Common myeloid progenitor, CD34-positive (primary cell): ENCODE data around the gene SCRN2.

Source experiments
- CTCF ChIA-PET: fragments of 350-600 bp; sonication (Branson Sonifier 250); formaldehyde crosslinking; loops from one replicate; lab custom pipeline; 2021; ENCODE audit warnings: antibody characterized with exemption; lab: Charles Lee
- POLR2A ChIA-PET: fragments of 350-600 bp; sonication (Branson Sonifier 250); formaldehyde crosslinking; loops from one replicate; lab custom pipeline; 2021; ENCODE audit warnings: antibody characterized with exemption; lab: Charles Lee
- DNase-seq, 3 donors: peaks; one replicate each; pipeline versions ENCODE4 v3.0.0 to v3.0.0-alpha.2; 2013
- H3K27ac ChIP-seq, 2 experiments: 1 replicate in 1 of 2; 2 replicates in 1 of 2; pipeline ENCODE4 v1.7.0; 2013; ENCODE audit warnings: inconsistent platforms in 2 of 2, low read length in 2 of 2, mild to moderate bottlenecking in 2 of 2, low read depth in 1 of 2, moderate library complexity in 1 of 2; ENCODE audit not compliant: severe bottlenecking in 2 of 2, insufficient read depth in 1 of 2, poor library complexity in 1 of 2
- H3K27me3 ChIP-seq, 5 experiments: replicated peaks in 2 of 5; 1 replicate in 3 of 5; 2 replicates in 2 of 5; pipeline versions ENCODE4 v1.6.1 to v1.7.0; 2013; ENCODE audit warnings: low read length in 4 of 5, mild to moderate bottlenecking in 2 of 5, moderate library complexity in 2 of 5, inconsistent platforms in 1 of 5; ENCODE audit not compliant: insufficient read depth in 5 of 5, control insufficient read depth in 4 of 5
- H3K36me3 ChIP-seq, 4 experiments: 1 replicate in 2 of 4; 2 replicates in 2 of 4; pipeline versions ENCODE4 v1.6.1 to v1.7.0; 2013; ENCODE audit warnings: low read length in 3 of 4, control low read depth in 1 of 4, mild to moderate bottlenecking in 1 of 4; ENCODE audit not compliant: control insufficient read depth in 4 of 4, insufficient read depth in 4 of 4
- H3K4me1 ChIP-seq, 4 experiments: 1 replicate in 3 of 4; 2 replicates in 1 of 4; pipeline versions ENCODE4 v1.6.1 to v1.7.1; 2013; ENCODE audit warnings: low read length in 3 of 4, mild to moderate bottlenecking in 3 of 4, control low read depth in 1 of 4, inconsistent platforms in 1 of 4, moderate library complexity in 1 of 4; ENCODE audit not compliant: control insufficient read depth in 4 of 4, insufficient read depth in 4 of 4; ENCODE audit errors: control extremely low read depth in 1 of 4
- H3K4me3 ChIP-seq, 7 experiments: 1 replicate in 4 of 7; 2 replicates in 3 of 7; pipeline versions ENCODE4 v1.5.1 to v1.7.0; 2013; ENCODE audit warnings: mild to moderate bottlenecking in 7 of 7, low read length in 6 of 7, moderate library complexity in 6 of 7, inconsistent platforms in 2 of 7, low read depth in 2 of 7, control low read depth in 1 of 7; ENCODE audit not compliant: insufficient read depth in 4 of 7, control insufficient read depth in 1 of 7; ENCODE audit errors: extremely low read depth in 1 of 7
- H3K9me3 ChIP-seq, 5 experiments: 1 replicate in 4 of 5; 2 replicates in 1 of 5; pipeline versions ENCODE4 v1.6.1 to v1.7.1; 2013; ENCODE audit warnings: low read length in 4 of 5, mild to moderate bottlenecking in 2 of 5, inconsistent platforms in 1 of 5, low read depth in 1 of 5, moderate library complexity in 1 of 5; ENCODE audit not compliant: control insufficient read depth in 4 of 5, insufficient read depth in 2 of 5; ENCODE audit errors: control extremely low read depth in 1 of 5
- WGBS: methylation state at CpG from one replicate; pipeline ENCODE4 v1.1.5; 2013; ENCODE audit not compliant: insufficient coverage; 5-methylcytosine and 5-hydroxymethylcytosine counted together

The SCRN2 gene

GRCh38 chr17:47811709-47812108, 29.4 kb downstream of the SCRN2 start:
- Histone ChIP-seq H3K27me3 (no peaks in the 10 kb centered on the region), H3K27ac (no peak overlapping the region), H3K9me3 (no peaks in the 10 kb centered on the region), H3K4me3 (no peak overlapping the region), H3K4me1 (no peaks in the 10 kb centered on the region), H3K36me3 (peaks cover 8 to 94% (median 66%) of the 10 kb centered on the region in 4 experiments)
- DNase-seq: no peak
- 100% methylated on average over 1 of the region's 7 CpGs for WGBS
- CTCF ChIA-PET: interaction anchor here (1.2 to 1.5 kb wide), 2 partner anchors 9 to 10 kb away, joined by 3 read pairs; partner anchors contain the start of gene OSBPL7
- POLR2A ChIA-PET: interaction anchor here (0.6 kb wide), 1 partner anchor 31 kb away, joined by 3 read pairs; no protein-coding TSS in a partner anchor

DNA sequence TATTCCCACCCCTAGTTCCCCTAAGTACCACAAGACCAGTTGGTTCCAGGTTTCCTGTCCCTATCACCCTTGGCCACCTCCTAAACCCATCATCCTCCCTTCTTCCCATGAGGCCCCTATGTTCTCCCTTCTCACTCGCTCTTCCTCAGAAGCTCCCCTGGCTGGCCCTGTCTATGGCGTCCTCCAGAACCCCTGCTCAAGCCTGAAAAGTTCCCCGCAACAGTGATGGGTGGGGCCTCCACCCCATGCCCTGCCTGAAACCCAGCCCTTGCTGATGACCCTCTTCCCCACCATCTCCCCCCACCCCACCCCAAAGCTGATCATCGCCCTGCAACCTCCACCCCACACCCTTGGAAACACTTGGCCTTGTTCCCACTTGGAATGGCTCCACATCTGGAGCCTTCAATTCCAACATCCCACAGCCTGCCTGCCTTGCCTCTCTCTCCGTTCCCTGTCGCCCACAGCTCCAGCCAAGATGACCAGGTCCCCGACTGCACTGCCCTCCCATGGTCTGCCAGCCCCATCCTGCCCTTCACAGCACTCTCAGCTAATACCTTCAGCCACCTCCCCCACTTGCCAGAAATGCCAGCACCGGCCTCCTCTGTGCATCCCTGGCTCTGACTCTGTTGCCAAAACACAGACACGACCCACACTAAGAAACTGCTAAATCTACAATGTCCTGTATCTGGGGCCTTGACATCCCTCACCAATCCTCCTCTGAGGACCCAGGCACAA, 30.0 kb downstream of the SCRN2 start:
- no peak overlapping the region for H3K4me3 ChIP-seq
- WGBS: 83% methylated on average over 8 of the region's 9 CpGs
- H3K27ac ChIP-seq: no peak overlapping the region
- H3K9me3 ChIP-seq: no peaks in the 10 kb centered on the region
- peaks cover 8 to 88% (median 62%) of the 10 kb centered on the region in 4 experiments for H3K36me3 ChIP-seq
- no peak for DNase-seq
- no peaks in the 10 kb centered on the region for H3K27me3 ChIP-seq
- no peaks in the 10 kb centered on the region for H3K4me1 ChIP-seq
- CTCF ChIA-PET: interaction anchor here (1.5 kb wide), 1 partner anchor 8 kb away, joined by 3 read pairs; no protein-coding TSS in a partner anchor
- POLR2A ChIA-PET: interaction anchor here (0.6 kb wide), 1 partner anchor 30 kb away, joined by 3 read pairs; no protein-coding TSS in a partner anchor

DNA sequence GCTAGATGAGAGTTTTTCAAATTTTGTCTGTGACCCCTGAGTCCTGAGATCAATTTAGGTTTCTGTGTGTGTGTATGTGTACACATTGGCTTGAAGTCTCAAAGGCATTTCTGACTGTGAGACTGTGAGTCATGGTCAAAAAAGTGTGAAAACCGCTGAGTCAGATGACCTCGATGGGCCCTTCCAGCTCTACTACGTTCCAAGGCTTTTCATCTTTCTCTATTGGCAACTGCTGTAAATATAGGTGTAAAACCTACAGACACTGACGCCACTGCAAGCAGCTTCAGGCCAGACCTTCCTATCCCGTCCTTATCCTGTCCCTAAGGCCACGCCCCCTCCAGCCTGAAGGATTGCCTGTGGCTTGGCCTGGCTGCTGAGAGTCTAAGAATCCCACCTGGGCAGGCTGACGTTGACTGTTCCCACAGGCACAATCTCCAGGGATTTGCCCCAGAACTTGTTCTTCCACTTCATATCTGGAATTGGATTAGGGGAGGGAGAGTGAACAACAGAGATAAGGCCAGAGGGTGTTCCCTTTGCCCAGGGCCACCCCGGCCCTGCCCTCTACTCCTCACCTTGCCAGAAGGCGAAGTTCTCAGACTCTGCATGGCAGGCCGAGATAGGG, 30.8 kb downstream of the SCRN2 start:
- 79% methylated on average over 7 of the region's 10 CpGs for WGBS
- no peak overlapping the region for H3K4me3 ChIP-seq
- ChIA-PET POLR2A (no interaction called here), CTCF (interaction anchor here (1.2 kb wide), 1 partner anchor 20 kb away, joined by 4 read pairs; no protein-coding TSS in a partner anchor)
- peaks cover 8 to 80% (median 56%) of the 10 kb centered on the region in 4 experiments for H3K36me3 ChIP-seq
- no peaks in the 10 kb centered on the region for H3K4me1 ChIP-seq
- H3K27me3 ChIP-seq: no peaks in the 10 kb centered on the region
- DNase-seq: peak in 2 of 3 donors; percentile 30 to 31
- H3K9me3 ChIP-seq: no peaks in the 10 kb centered on the region
- no peak overlapping the region for H3K27ac ChIP-seq

GRCh38 chr17:47808830-47809480, 32.1 kb downstream of the SCRN2 start:
- peaks cover 8 to 68% (median 46%) of the 10 kb centered on the region in 4 experiments for H3K36me3 ChIP-seq
- ChIA-PET CTCF (no interaction called here), POLR2A (no interaction called here)
- no peak overlapping the region for H3K4me3 ChIP-seq
- no peak overlapping the region for H3K27ac ChIP-seq
- no peaks in the 10 kb centered on the region for H3K27me3 ChIP-seq
- H3K9me3 ChIP-seq: no peaks in the 10 kb centered on the region
- no peak for DNase-seq
- WGBS: 96% methylated on average over 19 of the region's 22 CpGs
- no peaks in the 10 kb centered on the region for H3K4me1 ChIP-seq

DNA sequence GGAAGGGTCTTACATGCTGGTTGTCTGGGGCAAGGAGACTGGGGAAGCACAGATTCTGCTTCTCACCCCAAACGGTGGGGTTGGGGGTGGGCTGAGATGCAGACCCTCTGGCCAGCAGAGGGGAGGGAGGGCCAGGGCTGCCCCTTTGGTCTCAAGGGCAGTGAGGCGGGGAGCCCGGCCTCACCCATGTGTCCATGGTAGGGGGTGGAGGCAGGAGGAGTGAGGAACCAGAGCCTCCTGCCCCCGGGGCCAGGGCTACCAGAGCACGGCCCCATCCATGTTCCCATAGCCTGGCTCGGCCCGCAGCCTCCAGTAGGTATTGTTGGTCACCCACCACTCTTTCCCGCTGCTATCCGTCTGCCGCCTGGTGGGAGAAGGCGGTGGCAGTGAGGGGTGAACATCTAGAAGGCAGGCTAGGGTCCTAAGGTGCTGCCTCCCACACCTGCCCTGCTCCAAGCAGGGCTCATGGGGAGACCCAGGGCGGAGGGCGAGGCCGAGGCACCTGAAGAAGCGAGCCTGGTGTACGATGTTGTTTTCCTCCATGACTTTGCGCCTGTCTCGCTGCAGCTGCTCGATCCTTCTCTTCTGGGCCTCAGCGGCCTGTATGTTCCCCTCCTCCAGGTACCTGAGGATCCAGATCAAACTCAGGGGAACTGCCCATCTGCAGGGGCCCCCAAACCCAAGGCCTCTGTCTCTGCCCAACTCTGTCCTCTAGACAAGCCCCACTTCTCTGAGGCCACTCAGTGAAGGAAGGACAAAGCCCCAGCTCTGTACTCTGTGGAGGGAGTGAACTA, 32.8 kb downstream of the SCRN2 start:
- POLR2A ChIA-PET: no interaction called here
- H3K36me3 ChIP-seq: peaks cover 7 to 60% (median 43%) of the 10 kb centered on the region in 4 experiments
- no peak for DNase-seq

DNA sequence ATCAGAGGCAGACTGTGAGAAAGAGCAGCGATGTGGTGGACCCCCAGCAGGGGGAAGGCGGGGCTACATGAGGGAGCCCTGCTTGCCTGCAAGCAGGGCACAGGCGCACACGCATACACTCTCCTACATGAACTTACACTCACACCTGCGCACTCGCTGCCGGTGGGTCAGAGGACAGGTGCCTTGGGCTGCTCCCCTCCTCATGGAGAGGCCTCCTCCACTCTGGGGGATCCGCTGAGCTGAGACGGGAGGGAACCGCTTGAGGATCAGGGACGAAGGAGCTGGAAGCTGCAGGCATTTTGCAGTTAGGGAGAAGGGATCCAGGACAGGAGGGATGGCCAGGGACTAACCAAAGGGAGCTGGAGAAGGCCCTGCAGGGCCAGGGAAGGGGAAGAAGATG, 33.7 kb downstream of the SCRN2 start:
- CTCF ChIA-PET: interaction anchor here (1.5 kb wide), 1 partner anchor 15 kb away, joined by 3 read pairs; no protein-coding TSS in a partner anchor
- Histone ChIP-seq H3K27ac (no peak overlapping the region), H3K4me1 (no peaks in the 10 kb centered on the region), H3K4me3 (no peak overlapping the region), H3K9me3 (no peaks in the 10 kb centered on the region), H3K36me3 (peaks cover 6 to 54% (median 36%) of the 10 kb centered on the region in 4 experiments), H3K27me3 (peaks cover 0 to 2% (median 0%) of the 10 kb centered on the region in 5 experiments)
- POLR2A ChIA-PET: no interaction called here
- 97% methylated on average over 5 of the region's 11 CpGs for WGBS
- DNase-seq: no peak

More for the DNA sequence above, 32.8 kb downstream of the SCRN2 start:
- CTCF ChIA-PET: interaction anchor here (1.5 kb wide), 1 partner anchor 14 kb away, joined by 3 read pairs; no protein-coding TSS in a partner anchor
- 94% methylated on average over 20 of the region's 20 CpGs for WGBS
- H3K4me3 ChIP-seq: no peak overlapping the region
- H3K27me3 ChIP-seq: peaks cover 0 to 2% (median 0%) of the 10 kb centered on the region in 5 experiments
- H3K9me3 ChIP-seq: no peaks in the 10 kb centered on the region
- H3K4me1 ChIP-seq: no peaks in the 10 kb centered on the region
- no peak overlapping the region for H3K27ac ChIP-seq
